Muscle layer of colon (tissue), 2 donors: Measurements from ENCODE around the gene TSPAN18.

ENCODE experiments used
- H3K27ac ChIP-seq: one replicate; pipeline ENCODE4 v1.7.0; 2013; ENCODE audit warnings: low read depth, mild to moderate bottlenecking, low read length, moderate library complexity
- H3K27me3 ChIP-seq, 2 donors: one replicate each; pipeline ENCODE4 v1.7.0; 2013; ENCODE audit warnings: low read length in 2 of 2, mild to moderate bottlenecking in 2 of 2; ENCODE audit not compliant: insufficient read depth in 2 of 2, control insufficient read depth in 1 of 2
- H3K36me3 ChIP-seq: one replicate; pipeline ENCODE4 v1.7.0; 2013; ENCODE audit warnings: mild to moderate bottlenecking, low read length; ENCODE audit not compliant: insufficient read depth
- H3K4me1 ChIP-seq: one replicate; pipeline ENCODE4 v1.7.0; 2013; ENCODE audit warnings: mild to moderate bottlenecking, low read length; ENCODE audit not compliant: insufficient read depth
- H3K4me3 ChIP-seq, 2 donors: one replicate each; pipeline ENCODE4 v1.7.0; 2013; ENCODE audit warnings: low read length in 2 of 2, low read depth in 1 of 2, mild to moderate bottlenecking in 1 of 2, moderate library complexity in 1 of 2
- H3K9ac ChIP-seq: one replicate; pipeline ENCODE4 v1.7.0; 2013; ENCODE audit warnings: low read length
- H3K9me3 ChIP-seq: one replicate; pipeline ENCODE4 v1.7.0; 2013; ENCODE audit warnings: mild to moderate bottlenecking, low read length
- donor health status: abdominal sarcoma.
- donor health status: Adenocarcinoma of cecum.

The TSPAN18 gene

DNA sequence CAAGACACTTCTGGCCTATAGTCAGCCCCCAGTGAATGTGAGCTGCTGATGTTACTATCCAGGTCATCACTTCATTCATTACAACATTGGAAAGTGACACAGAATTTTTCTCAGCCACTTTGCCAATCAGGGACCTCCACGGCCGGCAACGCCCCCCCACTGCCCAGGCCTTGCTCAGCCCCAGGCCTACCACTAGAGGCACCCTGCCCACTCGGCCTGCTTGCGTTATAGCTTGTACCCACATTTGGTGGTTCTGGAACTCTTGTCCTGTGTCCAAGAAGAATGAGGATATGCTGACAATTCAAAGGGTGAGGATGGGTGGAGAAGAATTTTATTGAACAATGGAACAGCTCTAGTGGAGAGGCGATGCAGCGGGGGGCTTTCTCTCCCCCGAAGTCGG lies 96.2 kb downstream of the TSPAN18 start:
- Histone ChIP-seq H3K36me3 (no peaks in the 10 kb centered on the region), H3K27ac (no peak overlapping the region), H3K27me3 (no peaks in the 10 kb centered on the region), H3K4me1 (peaks cover 31% of the 10 kb centered on the region), H3K9ac (no peak overlapping the region), H3K4me3 (no peak overlapping the region), H3K9me3 (no peaks in the 10 kb centered on the region)

DNA sequence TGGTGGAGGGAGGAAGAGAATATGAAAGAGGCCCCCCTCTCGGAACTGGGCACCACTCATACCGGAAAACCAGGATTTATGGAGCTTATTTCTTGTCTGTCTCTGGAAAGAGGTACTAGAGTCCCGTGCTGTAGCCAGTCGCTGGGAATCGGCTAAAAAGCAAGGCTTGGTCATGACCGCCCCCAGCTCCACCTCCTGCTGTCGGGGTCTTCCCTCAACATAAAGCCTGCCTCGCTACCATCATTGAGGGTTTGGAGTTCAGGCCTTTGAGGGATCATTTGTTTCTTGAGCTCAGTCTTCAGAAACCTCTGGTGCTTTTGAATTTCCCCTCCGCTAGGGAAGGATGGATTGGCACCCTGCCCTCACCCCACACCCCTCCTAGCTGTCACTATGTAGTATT lies 97.1 kb downstream of the TSPAN18 start:
- no peaks in the 10 kb centered on the region for H3K9me3 ChIP-seq
- H3K9ac ChIP-seq: no peak overlapping the region
- H3K36me3 ChIP-seq: no peaks in the 10 kb centered on the region
- H3K4me1 ChIP-seq: peaks cover 29% of the 10 kb centered on the region
- H3K27ac ChIP-seq: peak overlapping the region; percentile 36
- no peaks in the 10 kb centered on the region for H3K27me3 ChIP-seq
- no peak overlapping the region for H3K4me3 ChIP-seq

DNA sequence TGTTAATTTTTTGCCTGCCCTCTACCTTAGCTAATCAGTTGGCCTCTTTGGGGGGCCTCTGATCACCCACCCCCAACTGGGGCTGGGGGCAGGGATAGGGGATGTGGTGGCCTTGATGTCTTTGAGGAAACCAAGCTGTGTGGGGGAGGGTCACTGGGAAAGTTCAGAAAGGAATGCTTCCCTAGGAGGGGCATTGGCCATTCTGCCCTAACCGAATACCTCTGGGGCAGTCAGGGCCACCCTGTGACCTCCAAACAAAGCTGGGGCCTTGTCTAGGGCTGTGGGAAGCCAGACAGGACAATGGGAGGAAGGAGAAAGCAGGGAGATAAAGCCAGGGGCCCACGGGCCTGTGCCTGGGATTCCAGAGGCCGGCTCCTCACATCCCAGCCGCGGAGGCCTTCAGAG lies 97.5 kb downstream of the TSPAN18 start:
- Histone ChIP-seq H3K36me3 (no peaks in the 10 kb centered on the region), H3K4me1 (peaks cover 24% of the 10 kb centered on the region), H3K27ac (peak overlapping the region; percentile 36), H3K27me3 (no peaks in the 10 kb centered on the region), H3K9me3 (no peaks in the 10 kb centered on the region), H3K4me3 (no peak overlapping the region), H3K9ac (no peak overlapping the region)

DNA sequence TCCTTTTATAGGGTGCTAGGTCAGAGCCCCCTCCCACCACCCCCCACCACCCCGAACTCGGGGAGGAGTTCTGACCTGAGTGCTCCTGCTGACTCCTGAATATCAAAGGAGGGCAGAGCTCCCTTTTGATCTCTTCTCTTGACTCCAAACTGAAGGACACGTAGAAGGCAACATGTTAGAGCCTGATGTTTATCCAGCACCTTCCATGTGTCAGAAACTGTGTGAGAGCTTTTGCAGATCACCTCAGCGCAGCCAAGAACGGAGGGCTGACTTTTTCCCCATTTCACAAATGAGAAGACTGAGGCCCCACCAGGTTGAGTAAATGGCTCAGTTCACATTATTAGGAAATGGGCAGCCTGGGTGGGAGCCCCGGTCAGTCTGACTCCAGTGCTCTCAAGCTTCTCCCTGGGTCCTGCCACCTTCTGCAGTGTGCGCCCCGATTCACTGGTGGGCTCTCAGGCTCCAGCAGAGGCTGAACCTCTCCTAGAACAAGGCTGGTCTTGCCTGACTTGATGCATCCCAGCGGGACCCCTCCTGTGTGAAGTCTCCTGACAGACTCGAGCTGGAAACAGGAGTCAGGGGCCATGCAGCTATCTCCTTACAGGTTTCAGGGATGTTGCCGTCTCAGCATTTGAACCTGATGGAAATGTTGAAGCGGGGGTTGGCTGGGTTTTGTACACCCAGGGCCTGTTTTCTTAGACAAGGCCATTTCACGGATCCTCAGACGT lies 98.5 kb downstream of the TSPAN18 start:
- H3K27ac ChIP-seq: no peak overlapping the region
- H3K27me3 ChIP-seq: no peaks in the 10 kb centered on the region
- peaks cover 20% of the 10 kb centered on the region for H3K4me1 ChIP-seq

DNA sequence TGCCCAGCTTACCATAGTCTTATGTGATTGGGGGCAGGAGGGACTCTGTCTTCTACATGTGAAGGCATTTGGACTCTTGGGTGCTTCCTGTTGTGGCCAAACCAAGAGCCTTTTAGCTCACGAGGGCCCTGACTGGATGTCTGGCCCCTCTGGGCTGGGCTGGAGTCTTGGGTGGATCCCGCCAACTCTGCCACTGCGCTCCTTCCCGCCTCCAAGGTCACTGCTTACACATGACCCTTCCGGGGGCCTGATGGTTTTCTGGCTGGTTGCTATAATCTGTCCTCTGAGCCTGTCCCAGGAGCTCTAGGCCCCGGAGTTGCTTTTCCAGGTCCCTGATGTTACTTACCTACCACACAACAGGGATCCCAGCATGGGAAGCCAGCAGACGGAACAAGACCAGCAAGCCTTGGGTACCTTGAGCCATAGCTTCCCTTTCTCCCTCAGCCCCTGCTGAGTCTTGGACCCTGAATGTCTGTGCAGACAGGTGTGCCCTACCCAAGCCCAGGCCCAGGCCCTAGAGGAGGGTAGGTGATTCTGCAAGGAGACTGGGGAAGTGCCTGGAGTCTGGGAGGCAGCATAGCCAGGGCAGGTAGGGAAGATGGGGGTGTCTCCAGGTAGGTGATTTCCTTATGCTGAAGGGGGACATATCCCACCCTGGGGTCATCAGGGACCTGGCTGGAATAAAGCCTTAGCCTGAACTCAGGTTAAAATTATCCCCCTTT lies 100.3 kb downstream of the TSPAN18 start:
- Histone ChIP-seq H3K27me3 (no peaks in the 10 kb centered on the region), H3K9me3 (no peaks in the 10 kb centered on the region), H3K36me3 (no peaks in the 10 kb centered on the region), H3K27ac (no peak overlapping the region), H3K9ac (no peak overlapping the region), H3K4me1 (peaks cover 20% of the 10 kb centered on the region), H3K4me3 (no peak overlapping the region)

More for the DNA sequence above, 98.5 kb downstream of the TSPAN18 start:
- no peaks in the 10 kb centered on the region for H3K36me3 ChIP-seq
- no peak overlapping the region for H3K9ac ChIP-seq
- H3K4me3 ChIP-seq: no peak overlapping the region
- no peaks in the 10 kb centered on the region for H3K9me3 ChIP-seq

DNA sequence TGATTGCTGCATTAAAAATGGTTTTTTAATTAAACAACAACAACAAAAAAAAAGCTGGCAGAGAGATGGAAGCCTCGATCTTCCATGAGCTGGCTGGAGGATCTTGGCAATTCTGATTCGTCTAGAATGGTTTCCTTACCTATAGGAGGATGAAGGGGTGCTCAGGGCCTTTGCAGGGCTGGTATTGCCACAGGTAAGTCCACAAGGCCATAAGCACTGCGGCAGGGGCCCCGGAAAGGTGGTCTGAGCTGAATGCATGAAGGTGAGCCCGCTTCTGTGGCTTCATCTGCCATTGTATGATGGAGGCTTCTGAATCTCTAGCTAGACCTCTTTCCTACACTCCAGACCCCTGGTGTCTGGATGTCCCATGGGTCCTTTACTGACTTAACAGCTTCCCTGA lies 101.5 kb downstream of the TSPAN18 start:
- Histone ChIP-seq H3K9ac (no peak overlapping the region), H3K9me3 (no peaks in the 10 kb centered on the region), H3K4me1 (peaks cover 20% of the 10 kb centered on the region), H3K27ac (no peak overlapping the region), H3K36me3 (no peaks in the 10 kb centered on the region), H3K4me3 (no peak overlapping the region), H3K27me3 (no peaks in the 10 kb centered on the region)

DNA sequence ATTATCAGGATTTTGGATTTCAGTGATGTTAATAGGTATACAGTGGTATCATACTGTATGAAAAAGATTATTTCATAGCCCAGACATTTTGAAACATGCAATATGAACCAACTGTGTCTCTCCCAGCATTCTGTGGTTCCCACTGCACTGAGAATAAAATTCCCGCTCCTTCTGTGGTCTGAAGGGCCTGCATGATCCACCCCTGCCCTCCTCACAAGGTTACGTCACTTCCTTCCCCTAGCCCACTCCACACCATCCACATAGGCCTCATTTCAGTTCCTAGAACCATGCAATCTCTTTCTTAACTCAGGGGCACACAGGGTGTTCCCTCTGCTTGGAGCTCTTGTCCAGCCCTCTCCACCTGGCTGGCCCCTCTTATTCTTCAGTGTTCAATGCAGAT lies 103.1 kb downstream of the TSPAN18 start:
- no peak overlapping the region for H3K27ac ChIP-seq
- no peaks in the 10 kb centered on the region for H3K36me3 ChIP-seq
- no peaks in the 10 kb centered on the region for H3K9me3 ChIP-seq
- H3K4me1 ChIP-seq: peaks cover 22% of the 10 kb centered on the region
- no peak overlapping the region for H3K4me3 ChIP-seq
- no peak overlapping the region for H3K9ac ChIP-seq
- no peaks in the 10 kb centered on the region for H3K27me3 ChIP-seq

DNA sequence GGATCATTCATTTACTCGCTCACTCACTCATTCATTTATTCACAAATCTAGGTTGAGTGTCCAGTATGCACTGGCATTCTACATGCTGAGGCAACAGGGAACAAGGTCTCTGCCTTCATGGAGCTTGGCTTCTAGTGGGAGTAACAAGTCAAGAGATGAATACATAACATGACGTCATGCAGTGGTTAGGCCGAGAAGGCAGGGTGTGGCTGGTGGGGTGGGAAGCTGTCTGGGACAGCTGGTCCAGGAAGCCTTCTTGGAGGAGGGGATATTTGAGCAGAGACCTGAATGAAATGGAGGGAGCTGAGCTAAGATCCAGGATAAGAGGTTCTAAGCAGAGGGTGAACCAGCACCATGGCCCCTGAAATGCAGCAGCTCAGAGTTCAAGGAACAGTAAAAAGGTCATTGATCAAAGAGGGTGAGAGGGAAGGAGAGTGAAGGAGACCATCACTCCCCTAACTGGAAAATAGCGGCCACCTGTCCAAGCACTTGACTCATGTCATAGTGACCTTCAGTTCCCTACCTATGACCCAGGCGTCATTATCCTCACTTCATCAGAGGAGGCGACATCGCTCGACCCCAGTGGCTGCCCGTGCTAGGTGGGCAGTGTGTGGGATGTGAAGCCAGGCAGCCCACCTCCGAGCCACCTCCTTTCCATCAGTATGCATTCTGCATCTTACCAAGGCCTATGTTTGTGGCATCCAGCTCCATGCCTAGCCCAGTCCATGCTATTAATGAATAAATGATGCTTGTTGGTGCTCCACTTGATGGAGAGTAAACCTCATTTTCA lies 105.0 kb downstream of the TSPAN18 start:
- Histone ChIP-seq H3K9me3 (no peaks in the 10 kb centered on the region), H3K4me3 (no peak overlapping the region), H3K36me3 (no peaks in the 10 kb centered on the region), H3K27me3 (no peaks in the 10 kb centered on the region), H3K9ac (no peak overlapping the region), H3K4me1 (peaks cover 35% of the 10 kb centered on the region), H3K27ac (peak overlapping the region; percentile 32)

DNA sequence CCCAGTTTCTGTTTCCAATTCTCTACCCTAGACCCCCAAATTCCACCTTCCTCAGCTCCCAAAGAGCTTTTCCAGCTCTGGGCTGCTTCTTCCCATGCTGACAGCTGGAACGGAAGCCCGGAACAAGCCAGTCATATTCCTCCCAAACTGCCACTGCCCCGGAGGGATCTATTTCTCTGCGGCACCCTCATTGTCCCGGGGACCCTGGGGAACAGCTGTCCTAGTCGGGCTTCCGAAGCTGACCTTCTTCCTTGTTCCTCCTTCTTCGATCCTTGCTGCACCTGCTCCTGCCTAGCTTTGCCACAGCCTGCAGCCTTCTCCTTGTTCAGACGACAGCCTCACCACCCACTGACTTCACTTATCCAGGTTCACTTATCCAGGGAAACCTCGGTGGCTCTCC lies 105.7 kb downstream of the TSPAN18 start:
- H3K4me3 ChIP-seq: no peak overlapping the region
- no peaks in the 10 kb centered on the region for H3K27me3 ChIP-seq
- peaks cover 35% of the 10 kb centered on the region for H3K4me1 ChIP-seq
- H3K27ac ChIP-seq: peak overlapping the region; percentile 32
- no peaks in the 10 kb centered on the region for H3K9me3 ChIP-seq
- no peak overlapping the region for H3K9ac ChIP-seq
- no peaks in the 10 kb centered on the region for H3K36me3 ChIP-seq

DNA sequence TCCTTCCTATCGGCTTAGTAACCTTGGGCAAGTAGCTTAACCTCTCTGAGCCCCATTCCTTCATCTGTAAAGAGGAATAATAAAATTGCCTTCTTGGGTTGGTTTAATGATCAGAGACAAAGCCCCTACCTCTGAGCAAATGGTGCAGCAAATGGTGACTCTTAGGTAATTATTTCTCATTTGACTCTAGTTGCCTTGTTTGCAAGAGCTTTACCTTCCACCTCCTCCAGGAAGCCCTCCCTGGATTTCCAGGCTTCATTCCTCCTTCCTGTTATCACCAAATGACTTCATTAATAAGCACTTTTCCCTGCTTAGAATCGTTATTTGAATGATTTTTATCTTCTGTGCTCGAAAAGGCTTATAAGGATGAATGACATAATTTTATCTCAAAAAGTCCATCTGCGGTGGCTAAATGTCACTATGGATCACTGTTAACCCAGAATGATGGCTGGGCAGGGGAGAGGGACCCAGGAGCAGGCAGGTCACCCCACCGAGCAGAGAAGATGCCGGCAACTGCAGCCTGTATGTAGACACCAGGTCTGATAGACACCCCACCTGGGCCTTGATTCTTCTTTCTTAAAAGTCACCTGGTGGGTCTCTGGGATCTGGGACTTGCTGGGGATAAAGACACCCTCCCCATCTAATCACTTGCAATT lies 106.6 kb downstream of the TSPAN18 start:
- H3K9me3 ChIP-seq: no peaks in the 10 kb centered on the region
- H3K27ac ChIP-seq: peak overlapping the region; percentile 91
- H3K4me1 ChIP-seq: peaks cover 35% of the 10 kb centered on the region
- no peak overlapping the region for H3K4me3 ChIP-seq
- no peaks in the 10 kb centered on the region for H3K36me3 ChIP-seq
- no peaks in the 10 kb centered on the region for H3K27me3 ChIP-seq
- no peak overlapping the region for H3K9ac ChIP-seq

DNA sequence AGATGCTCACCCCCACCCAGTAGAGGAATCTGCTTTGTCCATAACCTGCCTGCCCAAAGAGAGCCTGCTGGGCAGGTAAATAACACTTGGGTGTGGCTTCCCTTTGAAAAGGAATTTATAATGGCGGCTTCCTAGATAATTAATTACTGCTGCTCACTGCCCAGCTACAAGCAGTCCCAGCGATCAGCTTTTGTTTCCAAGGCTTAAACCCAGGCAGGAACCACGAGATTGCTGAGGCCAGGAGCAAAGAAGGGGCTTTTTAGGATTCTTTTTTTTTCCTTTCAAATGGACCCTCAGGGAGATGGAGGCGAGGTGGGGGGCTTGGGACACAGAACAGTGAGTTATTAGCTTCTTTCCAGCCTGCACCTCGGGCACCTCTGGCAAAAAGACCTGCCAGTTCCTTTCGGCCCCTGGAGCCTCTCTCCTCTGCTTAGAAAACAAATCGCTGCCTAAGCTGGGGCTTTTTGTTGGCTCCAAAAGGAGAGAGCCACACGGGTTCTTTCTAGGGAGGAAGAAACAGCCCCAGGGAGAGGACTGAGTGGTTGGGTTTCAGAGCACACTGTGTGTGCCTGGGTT lies 107.2 kb downstream of the TSPAN18 start:
- Histone ChIP-seq H3K9ac (peak overlapping the region; percentile 29), H3K9me3 (no peaks in the 10 kb centered on the region), H3K27ac (peak overlapping the region; percentile 91), H3K27me3 (no peaks in the 10 kb centered on the region), H3K4me3 (no peak overlapping the region), H3K4me1 (peaks cover 35% of the 10 kb centered on the region), H3K36me3 (no peaks in the 10 kb centered on the region)
